Stimulated activated CD8-positive, alpha-beta memory T cell treated with anti-CD3 and anti-CD28 coated beads, Interleukin-4, amount 100 ng/mL, for 24 hours (primary cell): ENCODE results near the gene PLCH2.
A peak's percentile ranks its signal among the peaks of the same experiment; 100 is the strongest.

Experiments
- DNase-seq: peaks from one replicate; pipeline ENCODE4 v3.0.0-alpha.2; 2020; ENCODE audit warnings: low read depth

Gene PLCH2

GRCh38 chr1:2515763-2516080, 39.6 kb downstream of the PLCH2 start:
- no peak for DNase-seq

- no peak for DNase-seq
Observed at GRCh38 chr1:2516124-2516523, 40.0 kb downstream of the PLCH2 start.

DNA sequence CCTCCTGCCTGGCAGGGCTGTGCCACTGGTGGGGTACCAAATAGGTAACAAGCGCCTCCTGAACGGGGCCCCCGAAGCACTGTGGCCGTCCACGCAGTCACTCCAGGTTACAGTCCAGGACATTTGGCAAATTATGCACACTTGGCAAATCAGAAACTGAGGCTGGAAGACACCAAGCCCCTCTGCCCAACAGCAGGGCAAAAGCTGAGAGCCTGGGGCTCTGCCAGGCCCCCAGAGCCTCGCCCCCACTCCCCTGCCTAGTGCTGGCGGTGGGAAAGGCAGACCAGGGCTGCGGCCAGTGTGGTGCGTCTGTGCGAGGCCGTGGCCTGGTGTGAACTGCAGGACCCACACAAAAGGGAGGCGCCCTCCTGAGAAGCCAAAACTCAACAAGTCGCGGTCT, 40.9 kb downstream of the PLCH2 start:
- DNase-seq: no peak

DNA sequence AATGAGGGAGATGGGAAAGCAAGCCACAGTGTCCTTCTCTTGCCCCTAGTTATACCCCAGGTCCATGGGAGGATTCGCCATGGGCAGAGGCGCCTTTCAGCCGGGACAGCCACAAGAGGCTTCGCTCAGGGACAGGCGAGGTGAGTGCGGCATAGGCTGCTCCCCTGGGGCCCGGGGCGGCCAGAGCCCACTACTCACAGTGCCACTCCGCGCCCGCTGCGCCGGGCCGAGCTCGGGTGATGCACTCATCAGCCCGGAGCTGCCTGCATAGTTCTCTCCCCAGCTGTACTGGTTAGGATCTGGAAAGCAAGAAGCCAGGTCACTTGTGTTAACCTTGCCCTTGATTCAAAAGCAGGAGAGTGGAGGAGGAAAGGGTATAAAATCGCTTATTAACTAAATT, 41.9 kb downstream of the PLCH2 start:
- DNase-seq: no peak

DNA sequence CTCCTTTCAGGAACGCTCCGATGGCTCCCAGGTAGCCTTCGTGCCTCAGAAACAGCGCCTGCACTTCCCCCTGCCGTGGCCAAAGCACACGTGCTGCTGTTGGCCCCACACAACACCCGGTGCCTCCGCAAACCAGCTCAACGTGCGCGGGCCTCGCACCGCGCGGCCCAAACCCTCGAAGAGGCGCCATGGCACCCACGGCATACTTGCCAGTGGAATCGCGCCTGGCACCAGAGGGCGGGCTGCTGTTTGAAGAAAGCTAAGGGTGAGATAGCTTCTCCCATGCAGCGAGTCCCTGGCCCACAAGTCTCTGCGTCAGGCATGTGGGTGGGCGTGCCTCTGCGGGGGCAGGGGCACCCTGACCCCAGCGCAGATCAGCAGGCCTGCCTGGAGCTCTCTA, 42.4 kb downstream of the PLCH2 start:
- no peak for DNase-seq

GRCh38 chr1:2519029-2519685, 43.1 kb downstream of the PLCH2 start:
- no peak for DNase-seq

DNA sequence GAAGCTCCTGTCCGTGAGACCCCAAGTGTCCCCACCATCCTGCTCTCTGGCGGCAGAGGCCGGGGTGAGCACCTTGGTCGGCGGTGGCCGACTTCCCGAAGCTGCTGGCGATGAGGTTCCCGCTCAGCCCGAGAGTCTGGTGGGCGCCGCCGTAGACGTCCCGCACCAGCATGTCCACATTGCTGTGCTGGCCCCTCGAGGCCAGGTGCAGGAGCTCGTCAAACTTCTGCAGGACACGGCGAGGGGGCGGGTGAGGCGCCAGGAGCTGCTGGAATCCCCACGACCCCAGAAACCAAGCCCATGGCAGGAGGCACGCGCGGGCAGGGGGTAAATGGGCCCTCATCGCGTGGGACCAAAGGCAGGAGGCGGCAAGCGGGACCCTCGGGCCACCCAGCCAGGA, 43.6 kb downstream of the PLCH2 start:
- no peak for DNase-seq

- DNase-seq: no peak
Observed at GRCh38 chr1:2520206-2520605, 44.1 kb downstream of the PLCH2 start.

GRCh38 chr1:2520806-2521205, 44.7 kb downstream of the PLCH2 start:
- DNase-seq: no peak

GRCh38 chr1:2522230-2522629, 46.1 kb downstream of the PLCH2 start:
- no peak for DNase-seq

DNA sequence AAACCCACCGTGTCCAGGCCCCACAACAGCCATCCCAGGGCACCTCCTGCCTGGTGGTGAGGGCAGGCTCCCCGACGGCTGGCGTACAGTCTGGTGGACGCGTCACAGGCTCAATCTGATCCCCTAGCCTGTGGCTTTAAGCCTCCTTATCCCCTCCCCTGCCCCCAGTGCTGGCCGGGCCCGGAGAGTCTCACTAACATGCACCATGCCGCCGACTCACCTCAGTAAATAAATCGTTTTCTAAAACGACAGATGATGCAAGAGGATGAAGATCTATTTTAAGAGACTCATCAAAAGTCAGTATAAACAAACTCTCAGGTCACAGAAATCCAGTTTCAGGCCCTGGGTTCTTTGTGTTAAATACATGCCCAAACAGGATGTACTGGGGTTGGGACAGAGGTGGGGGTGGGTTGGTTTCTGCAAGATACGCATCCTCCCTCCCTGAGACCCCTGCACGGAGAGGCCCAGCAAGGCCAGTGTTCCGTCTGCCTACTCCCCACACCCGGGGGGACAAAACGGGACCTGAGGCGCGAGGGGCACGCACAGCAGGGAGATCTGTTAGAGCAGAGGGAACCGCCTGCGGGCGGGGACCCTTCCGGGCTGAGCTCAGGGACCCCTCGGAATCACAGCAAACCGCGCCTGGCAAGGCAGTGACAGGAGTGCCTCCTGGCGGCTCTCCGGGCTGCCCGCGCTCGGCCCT, 47.3 kb downstream of the PLCH2 start:
- no peak for DNase-seq

- DNase-seq: no peak
Observed at GRCh38 chr1:2523891-2524609, 48.0 kb downstream of the PLCH2 start.

DNA sequence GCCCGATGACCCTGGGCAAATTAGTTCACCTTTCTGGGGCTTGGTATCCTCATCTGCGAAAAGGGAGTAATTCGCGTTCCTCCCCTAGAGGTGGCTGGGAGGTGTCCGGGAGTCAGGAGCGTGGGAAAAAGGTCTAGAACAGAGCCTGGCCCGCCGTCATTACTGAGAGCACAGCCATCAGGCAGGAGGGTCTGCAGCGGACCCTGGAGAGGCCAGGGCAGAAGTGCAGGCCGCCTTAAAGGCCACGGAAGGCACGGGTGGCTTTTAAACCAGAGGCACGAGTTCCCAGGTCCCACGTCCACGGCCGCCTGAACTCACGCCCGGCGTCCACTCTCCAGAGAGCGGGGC, 49.5 kb downstream of the PLCH2 start:
- no peak for DNase-seq

DNA sequence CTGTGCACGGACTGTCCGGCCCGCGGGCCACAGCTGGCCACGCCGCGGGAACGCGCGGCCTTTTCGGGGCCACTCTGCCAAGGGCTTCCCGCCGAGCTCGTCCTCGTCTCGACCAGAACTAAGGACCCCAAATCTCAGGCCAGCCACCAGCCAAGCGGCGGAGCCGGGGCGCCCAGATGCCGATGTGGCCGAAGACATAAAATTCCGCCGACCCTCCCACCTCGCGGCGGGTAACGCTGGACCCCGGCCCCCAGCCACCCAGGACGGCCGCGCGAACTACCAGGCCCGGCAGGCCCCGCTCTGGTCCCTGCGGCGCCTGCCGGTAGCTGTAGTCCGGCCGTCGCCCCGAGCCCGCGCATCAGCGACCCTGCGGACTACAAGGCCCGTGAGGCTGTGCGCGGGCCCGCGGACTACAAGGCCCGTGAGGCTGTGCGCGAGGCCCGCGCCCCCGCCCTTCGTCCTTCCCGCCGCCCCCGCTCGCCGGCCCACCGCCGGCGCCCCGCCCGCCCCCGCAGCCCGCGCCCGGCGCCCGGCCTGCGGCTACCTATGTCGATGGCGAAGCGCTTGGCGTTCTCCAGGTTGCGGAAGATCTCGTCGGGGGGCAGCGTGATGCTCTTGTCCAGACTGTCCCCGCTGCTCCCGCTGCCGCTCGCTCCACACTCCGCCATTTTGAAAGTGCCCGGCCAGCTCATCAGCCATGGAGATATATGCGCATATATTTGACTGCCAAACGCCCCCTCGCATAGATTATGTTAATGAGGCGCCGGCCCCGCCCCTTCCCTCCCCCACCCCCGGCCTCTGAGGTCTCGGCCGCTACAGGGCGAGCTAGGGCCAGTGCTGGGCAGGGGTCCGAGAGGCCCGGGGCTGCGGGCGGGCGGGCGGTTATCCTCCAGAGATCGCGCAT, 50.1 kb downstream of the PLCH2 start, which contains the start of gene PANK4:
PANK4 (minus strand) TSS at position 677 of the 904 bp plus-strand sequence; CDS start at position 668, 9 bp downstream.
- DNase-seq: peak; percentile 83

DNA sequence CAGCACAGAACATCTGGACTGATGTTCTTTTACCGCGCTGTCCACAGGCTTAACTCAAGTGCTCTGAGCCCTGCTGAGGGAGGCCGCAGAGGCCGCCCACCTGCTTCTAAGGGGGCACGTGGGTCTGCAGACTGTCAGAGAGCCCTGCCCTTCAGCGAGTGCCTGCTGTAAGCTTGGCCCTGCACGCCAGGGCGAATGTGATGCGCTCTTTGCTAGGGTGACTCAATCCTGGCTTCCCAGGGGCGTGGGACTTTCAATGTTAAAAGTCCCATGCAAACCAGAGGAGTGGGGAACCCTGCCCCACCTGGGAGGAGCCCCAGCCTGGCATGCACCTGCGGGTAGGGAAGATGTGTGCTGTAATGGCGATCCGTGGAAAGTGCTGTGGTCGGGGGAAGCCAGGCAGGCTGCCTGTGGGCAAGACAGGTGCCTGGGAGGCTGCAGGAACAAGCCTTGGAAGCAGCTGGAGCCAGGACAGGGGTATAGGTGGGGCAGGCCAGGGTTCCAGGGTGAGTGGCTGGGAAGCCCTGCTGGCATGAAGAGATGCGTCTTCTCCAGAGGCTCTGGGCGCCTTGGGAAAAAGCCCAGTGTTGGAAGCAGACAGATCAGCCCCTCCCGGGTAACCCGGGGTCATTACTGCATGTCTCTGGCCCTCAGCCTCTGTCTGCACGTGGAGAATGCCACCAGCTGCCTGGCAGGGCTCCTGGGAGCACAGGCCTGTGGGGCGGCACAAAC, 50.9 kb downstream of the PLCH2 start:
- peak; percentile 60 for DNase-seq

GRCh38 chr1:2527556-2527860, 51.4 kb downstream of the PLCH2 start:
- no peak for DNase-seq

DNA sequence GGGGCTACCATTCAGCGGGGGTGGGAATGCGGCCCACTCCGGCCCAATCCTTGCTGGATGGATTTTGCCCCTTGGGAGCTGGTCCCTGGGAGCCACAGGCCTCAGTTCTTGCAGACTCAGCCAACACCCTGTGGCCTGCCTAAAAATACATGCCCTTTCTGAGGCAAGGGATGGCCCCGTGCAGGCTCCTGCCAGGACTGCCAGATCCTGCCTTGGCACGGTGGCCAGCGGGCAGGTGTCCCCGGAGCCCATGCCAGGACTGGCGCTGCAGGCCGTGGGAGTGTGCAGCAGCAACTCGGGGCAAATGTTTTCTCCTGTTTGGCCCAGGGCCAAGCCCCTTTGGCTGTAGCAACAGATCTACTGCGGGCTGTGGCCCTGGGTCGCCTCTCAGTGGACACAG, 51.9 kb downstream of the PLCH2 start:
- DNase-seq: no peak

DNA sequence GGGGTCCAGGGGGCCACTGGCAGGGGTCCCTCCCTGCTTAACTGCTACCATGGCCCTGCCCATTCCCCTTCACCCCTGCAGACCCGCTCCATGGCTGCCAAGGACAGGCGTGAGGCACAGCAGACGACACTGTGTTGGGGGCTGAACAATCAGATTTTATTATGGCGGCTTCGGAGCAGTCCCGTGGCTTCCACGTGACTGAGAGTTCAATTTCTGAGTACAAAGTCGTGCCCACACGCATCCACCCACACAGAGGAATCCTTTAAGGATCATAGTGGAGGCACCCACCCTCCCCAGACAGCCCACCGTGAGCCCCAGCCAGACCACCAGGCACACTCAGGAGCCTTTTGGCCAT, 52.5 kb downstream of the PLCH2 start:
- DNase-seq: no peak

DNA sequence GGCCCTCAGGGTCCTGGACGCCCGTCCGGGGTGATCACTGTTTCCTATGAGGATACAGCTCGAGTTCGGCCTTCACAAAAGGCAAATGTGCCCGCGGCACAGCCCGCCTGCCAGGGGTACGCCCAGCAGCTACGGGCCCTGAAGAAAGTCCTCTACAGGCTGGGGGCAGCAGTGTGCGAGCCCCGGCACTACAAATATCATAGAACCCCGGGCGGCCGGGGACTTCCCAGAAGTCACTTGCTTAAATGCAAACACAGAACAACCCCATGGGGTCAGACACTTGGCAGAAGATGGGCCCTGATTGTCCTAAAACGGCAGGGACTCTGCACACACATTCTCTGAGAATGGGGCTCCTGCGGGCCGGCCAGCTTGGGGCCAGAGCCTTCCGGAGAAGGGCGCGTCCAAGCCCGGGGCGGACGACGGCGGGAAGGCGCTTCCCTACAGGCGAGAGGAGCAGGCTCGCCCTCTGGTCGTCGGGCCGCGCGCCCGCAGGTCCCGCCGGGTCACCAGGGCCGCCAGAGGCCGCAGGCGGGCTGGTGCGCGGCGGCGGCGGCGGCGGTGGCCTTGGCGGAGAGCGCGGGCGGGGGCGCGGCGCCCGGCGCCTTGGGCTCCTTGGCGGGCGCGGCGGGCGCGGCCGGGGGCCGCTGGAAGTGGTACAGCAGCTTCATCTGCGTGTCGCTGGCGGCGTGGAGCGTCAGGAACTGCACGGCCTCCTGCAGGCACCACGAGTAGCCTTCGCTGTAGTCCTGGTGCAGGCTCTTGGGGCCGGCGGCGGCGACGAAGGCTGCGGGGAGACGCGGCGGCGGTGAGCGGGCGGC, 53.1 kb downstream of the PLCH2 start:
- DNase-seq: no peak

- DNase-seq: no peak
Observed at GRCh38 chr1:2529784-2530512, 53.9 kb downstream of the PLCH2 start, which contains the start of gene HES5. TSS of gene HES5 (minus strand) at chr1:2530263. CDS start at chr1:2530164, 99 bp downstream.
